Activated CD4-positive, CD25-positive, alpha-beta regulatory T cell treated with anti-CD3 and anti-CD28 coated beads, Interleukin-2, amount 50 U/mL, for 24 hours (primary cell): ENCODE measurements around the gene CELF1.

Experiments used
- ATAC-seq, 2 donors: fragments of 150-1000 bp; cut with Tn5 transposase; one replicate each; pipeline ENCODE4 v1.10.0; 2021; ENCODE audit warnings: mild to moderate bottlenecking in 1 of 2, moderate library complexity in 1 of 2

CELF1 gene

DNA sequence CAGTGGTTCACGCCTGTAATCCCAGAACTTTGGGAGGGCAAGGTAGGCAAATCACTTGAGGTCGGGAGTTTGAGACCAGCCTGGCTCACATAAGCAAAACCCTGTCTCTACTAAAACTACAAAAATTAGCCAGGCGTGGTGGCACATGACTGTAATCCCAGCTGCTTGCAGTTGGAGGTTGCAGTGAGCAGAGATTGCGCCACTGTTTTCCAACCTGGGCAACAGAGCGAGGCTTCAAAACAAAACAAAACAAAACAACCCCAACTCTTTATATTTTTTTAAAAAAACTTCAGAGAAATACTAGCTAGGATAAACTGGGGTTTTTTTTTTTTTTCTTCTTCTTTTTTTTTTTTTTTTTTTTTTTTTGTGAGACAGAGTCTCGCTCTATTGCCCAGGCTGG, 72.2 kb downstream of the CELF1 start:
- ATAC-seq = no peak

DNA sequence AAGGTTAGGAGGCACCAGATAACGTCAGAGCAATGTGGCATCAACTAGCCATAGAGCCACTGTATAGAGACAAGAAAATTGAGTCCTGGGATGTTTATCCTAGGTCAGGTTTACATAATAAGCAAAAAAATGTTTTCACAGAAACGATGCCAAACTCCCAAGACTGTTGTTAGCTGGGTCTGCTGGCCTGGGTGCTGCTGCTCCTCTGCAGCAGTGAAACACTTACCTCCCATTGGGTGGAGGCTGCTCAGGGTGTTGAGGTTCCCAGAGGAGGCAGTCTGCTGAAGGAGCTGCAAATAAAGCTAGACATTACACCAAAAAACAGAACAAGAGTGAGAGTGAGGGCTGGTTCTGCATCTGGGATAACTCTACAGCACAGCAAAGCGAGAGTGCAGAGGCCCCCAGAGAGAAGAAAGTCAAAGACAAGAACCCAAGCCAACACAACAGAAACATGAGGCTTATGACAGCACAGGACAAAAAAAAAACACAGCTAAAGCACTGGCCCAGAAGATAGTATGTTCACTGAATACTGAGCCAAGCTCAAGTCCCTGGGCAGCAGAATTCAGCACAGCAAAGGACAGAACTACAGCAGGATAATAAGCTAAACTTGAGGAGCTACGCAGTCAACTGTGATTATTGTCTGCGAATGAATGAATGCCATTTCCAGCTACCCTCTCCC, 74.1 kb downstream of the CELF1 start:
- ATAC-seq = no peak

DNA sequence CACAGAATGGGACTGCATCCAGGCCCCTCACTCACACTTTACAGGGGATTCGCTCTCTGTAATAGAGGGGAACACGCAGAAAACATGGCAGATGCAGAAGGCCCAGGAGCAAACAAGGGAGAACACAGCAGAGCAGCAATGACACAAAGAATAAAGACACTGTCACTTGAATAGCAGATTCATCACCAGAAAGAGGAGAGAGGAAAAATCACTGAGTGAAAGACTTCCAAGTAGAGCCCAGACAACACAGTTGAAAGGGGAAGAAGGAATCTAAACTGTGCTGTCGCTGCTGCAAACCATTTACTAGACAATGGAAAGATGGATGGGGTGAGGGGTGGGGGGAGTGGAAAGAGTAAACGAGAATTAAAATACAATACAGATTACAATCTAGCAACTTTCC, 75.2 kb downstream of the CELF1 start:
- ATAC-seq = no peak

DNA sequence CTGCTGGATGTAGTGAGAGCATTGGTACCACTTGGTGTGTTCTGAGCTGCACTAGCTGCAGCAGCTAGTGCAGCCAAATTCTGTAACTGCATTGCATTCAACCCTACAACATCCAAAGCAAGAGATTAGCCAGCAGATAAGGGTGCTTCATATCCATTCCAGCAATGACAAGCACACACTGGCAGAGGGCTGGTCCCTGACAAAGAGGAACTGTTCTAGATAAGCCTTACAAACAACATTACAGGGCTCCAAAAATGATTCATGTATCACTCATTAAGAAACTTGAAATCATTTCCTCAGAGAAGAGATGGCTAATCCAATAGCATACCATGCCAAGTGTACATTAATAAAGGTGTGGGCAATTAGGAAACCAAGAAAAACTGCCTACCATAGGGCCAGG, 75.6 kb downstream of the CELF1 start:
- peak; percentile 81 to 87 for ATAC-seq

DNA sequence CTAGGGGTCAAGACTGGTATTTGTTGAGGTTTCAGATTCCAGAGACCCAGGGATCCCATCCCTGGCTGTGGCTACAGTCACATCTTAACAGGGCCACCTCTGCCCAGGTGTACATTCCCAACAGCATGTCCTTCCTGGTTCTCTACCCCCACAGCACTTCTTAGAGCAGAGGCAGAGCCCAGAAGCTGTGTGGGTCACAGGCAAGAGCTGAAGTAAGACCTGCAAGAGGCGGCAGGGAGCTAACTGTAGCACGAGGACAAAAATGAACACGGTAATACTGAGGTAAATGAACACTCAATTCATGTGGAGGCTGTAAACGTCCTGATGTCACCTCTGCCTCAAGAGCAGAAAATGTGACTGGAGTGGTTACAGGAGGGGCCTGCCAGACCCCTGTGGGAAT, 82.3 kb downstream of the CELF1 start:
- ATAC-seq = no peak

DNA sequence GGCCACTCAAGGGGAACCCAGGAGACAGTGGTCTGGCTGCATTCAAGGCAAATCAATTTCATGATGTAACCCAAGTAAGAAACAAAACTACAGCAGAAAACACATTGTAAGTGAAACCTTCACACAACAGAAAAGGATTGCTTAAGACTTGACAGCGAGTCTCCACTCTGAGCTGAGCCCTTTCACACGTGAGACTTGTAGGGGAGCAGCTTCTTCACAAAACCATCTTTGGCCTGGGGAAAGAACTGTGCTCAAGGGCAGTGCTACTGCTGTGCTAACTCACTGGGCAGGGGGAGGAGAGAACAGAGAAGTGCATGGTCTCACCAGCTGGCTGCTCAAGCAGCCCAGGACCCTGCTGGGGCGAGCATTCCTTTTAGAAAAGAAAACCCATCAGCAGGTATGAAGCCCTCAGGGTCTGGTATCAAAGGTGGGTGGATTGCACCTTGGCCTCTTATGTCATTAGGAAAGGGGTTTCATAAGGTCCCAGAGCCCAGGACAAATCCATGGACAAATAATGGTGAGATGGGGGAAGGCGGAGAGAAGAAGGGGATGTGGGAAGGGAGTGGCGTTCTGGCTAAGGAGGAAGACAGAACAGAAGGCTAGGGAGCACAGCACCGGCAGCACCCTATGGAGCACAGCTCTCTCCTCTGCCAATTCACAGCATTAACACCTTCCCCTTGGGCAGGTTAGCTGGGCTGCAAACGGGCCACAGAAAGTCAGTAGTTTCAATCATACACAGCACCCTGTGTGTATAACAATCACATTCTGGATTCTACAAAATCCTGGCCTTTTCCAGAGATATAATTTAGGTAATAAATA, 83.4 kb downstream of the CELF1 start:
- no peak for ATAC-seq

DNA sequence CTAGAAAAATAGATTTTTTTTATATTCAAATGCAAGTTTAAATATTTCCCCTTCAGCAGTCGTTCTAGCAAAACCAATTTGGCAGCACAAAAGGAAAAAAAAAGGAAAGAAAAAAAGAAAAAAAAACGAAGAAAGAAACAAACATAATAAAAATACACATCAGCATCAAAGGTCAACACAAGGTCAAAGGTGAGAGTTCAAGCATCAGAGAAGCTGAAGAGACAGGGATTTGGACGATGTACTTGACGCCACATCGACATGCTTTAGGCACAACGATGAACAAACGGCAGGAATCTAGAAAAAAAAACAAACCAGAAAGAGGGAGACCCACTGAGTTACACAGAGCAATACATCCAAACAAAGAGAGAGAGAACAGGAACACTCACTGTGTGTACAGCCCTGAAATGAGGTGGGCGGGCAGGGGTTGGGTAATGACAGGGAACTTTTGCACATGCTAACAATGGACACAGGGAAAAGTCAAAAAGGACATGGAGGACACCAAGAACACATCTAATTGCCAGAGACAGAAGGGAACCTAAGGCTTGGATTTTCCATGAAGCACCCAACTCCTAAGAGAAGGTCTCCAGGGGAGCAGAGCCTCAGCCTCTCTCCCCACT, 84.2 kb downstream of the CELF1 start:
- ATAC-seq = no peak

DNA sequence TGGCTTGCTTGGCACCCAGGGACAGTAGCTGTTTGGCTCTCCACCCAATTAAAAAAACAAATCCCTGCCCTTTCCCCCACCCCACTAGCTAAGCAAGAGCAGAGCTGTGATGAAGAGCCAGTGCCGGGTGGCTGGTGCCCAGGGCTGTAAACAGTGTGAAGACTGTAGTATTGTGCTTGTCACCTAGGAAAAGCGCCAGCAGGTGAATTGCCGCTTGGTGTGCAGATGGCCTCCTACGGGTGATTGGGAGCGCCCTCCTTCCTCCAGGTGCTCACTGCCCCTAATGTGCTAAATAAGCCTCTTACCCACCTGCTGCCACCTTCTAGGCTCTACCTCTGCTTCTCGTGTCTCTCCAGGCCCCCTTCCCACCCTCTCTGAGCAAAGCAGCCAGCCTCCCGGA, 85.6 kb downstream of the CELF1 start:
- ATAC-seq = no peak

DNA sequence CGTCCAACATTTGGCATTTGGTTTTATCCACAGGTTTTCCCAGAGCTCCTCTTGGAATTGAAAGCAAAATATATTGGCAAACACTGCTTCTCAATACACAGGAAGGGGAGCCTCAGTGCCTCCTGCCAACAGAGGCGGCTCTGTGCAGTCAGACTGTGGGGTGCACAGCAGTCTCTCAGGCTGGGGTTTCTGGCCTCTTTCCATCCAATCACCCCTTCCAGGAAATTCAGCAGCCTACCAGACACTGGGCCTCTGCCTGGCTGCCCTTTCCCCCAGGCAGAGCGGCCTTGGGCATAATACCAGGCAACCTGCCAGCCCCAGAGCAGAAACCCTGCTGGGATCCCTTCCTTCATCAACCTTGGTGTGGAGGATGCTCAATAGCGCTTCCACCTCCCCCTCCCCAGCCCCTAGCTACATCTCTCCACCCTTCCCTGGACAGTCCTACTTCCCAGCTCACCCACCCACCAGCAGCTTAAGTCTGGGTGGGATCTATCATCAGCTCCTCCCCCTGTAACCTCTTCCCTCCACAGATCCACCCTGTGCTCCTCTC, 86.2 kb downstream of the CELF1 start:
- peak in 1 of 2 donors; percentile 10 for ATAC-seq

DNA sequence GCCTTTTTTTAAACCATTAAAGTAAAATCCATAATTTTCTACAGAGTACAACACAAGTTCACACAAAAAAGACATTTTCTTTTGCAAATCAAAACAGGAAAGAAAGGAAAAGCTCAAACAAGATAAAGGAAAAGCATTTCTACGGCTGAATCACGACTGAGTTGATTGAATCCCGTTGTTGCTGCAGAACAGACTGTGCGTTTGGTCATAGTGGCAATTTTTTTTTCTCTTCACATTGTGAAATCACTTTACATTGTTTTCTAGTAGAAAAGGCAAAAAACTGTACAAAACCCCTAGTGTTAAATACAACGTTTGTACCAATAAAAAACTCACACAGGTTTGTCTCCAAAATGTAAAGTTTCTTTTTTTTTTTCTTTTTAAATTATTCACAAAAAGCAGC, 86.7 kb downstream of the CELF1 start:
- ATAC-seq = no peak

DNA sequence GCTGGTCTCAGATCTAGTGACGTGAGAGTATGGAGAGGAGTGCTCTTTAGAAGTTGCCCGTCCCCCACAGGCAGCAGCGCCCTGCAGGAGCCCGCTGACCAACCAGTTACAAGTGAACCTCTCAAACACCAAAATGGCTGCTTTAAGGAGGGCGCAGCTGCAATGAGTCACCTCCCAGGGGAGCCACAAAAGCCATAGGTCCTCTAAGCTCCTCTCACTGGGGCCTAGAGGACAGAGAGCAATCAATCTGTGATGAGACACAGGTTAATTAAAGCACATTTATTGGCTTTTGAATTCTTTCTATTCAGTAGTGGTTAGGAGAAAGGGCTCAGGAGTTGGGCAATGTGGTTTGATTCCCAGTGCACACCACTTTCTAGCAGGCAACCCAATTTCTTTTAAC, 88.4 kb downstream of the CELF1 start:
- peak; percentile 32 to 38 for ATAC-seq

DNA sequence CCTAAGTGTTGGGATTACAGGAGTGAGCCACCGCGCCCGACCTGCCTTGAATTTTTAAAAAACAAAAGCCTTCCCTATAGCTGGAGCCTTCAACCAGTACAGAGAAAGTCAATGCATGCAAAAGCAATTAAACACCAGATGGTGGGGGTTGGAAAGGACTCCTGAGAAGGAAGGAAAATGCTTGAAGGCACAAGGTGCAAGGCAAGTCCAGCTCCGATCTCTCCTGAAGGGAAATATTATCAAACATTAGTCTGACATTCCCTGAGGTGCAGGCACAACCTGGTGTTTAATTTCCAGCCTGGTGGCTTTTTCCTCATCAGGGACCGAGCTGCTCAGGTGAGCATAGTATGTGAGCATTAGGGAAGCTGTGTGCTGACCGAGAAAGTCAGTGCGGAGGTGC, 91.1 kb downstream of the CELF1 start:
- no peak for ATAC-seq

DNA sequence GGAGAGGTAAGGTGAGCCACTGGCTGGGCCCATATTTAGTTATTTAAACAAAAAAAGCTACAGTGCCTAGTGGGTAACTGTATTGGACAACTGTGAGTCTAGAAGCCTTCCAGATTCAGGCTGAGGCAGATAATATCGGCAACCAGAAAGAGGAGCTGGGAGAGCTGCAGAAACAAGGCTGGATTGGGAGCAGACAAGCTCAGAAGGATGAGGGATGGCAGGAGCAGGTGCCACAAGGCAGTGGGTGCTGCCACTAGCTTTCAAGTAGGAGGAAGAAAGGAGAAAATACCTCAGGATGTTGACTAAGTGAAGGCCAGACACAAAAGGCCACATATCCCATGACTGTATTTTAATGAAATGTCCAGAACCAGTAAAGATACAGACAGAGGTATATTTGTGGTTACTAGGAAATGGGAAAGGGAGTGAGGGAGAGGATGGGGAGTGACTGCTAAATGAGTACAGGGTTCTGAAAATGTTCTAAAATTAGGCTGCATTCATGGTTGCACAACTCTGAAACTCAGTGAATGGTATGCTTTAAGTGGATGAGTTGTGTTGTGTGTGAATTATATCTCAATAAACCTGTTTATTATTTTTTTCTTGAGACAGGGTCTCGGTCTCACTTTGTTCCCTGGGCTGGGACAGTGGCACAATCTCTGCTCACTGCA, 92.2 kb downstream of the CELF1 start:
- ATAC-seq = no peak

DNA sequence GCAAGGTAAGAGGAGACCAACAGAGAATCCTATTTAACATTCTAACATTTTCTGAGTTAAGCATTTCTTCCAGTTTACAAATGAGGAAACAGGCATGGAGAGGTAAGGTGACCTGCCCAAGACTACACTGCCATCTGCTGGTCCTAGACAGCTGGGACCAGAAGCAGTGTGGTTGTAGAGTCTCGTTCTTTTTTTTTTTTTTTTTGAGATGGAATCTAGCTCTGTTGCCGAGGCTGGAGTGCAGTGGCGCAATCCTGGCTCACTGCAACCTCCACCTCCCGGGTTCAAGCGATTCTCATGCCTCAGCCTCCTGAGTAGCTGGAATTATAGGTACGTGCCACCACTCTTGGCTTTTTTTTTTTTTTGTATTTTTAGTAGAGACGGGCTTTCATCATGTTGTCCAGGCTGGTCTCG, 98.7 kb downstream of the CELF1 start:
- peak; percentile 83 to 91 for ATAC-seq

DNA sequence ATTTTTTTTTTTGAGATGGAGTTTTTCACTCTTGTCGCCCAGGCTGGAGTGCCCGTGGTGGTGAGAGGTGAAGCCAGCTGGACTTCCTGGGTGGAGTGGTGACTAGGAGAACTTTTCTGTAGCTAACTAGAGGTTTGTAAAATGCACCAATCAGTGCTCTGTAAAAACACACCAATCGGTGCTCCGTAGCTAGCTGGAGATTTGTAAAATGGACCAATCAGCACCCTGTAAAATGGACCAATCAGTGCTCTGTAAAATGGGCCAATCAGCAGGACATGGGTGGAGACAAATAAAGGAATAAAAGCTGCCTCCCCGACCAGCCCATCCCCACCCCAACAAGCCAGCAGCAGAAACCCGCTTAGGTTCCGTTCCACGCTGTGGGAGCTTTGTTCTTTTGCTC, 99.6 kb downstream of the CELF1 start:
- ATAC-seq = no peak

DNA sequence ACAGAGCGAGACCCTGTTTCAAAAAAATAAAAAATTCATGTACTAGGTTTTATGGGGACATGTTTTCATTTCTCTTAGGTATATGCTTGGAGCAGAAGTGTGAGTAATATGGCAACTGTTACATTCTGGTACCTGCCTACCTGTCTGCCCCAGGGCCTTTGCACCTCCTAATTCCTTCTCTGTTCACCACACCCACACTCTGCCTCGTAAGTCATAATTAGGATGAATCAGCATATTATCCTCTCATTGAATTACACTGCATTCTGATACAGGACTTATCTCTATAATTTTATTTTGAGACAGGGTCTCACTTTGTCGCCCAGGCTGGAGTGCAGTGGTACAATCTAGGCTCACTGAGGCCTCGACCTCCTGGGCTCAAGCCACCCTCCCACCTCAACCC, 100.9 kb downstream of the CELF1 start:
- ATAC-seq = no peak

DNA sequence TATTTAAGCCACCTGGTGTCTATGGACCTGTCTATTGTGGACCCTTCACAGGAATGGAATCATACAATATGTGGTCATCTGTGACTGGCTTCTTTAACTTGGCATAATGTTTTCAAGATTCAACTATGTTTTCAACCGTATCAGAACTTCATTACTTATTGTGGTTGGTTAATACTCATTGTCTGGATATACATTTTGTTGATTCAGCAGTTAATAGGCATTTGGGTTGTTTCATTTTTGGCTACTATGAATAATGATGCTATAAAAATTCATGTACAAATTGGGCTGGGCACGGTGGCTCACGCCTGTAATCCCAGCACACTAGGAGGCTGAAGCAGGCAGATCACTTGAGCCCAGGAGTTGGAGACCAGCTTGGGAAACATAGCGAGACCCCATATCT, 101.5 kb downstream of the CELF1 start:
- no peak for ATAC-seq

DNA sequence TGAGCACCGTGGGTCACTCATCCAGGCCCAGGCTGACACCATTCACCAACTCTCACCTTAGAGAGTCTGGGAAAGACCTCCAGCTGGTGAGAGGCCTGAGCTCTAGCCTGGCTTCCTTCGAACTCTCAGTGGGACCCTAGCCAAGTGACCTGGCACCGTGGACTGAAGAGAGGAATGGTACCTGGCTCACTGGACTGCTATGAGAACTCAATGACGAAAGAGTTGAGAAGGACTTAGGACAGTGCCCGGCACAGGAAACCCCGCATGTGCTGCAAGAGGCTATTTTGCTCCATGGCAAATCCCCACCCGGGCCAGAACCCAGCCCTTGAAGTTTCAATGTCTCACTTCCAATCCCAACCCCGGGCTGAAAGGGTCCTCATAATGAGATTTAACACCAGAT, 103.4 kb downstream of the CELF1 start:
- no peak for ATAC-seq

DNA sequence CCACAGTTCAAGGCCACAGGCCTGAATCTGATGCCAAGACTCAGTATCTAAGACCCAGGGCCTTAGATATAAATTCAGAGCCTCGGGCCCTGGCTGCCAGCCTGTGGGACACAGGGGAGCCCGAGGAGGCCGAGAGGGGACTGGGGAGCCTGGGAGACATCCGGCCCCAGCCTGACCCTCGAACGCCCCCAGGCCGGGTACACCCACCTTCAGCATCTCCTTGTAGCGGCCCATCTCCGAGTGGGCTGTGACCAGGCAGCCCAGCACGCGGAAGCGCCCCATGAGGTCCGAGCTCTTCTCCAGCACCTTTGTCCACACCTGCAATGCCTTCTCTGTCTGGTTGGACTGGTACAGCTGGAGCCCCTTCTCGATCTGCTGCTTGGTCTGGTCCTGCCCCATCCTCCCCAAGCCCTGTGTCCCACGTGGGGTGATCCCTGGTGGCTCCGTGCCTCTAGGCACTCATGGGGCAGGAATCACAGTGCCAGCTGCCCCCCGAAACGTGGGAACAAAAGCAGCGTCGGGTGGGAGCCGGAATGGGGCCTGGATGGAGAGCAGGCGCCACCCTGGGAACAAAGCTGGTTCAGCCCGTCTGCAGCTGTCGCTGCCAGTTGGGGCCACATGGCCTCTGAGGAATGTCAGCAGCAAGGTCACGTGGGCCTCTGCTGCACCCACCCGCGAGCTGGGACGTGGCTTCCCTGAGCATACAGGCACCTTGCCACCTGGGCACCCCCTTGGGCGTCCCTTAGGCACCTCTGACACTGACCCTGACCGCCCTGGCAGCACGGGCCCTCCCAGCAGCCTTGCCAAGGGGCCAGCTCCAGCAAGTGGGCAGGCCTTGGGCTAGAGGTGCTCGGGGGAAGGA, 104.1 kb downstream of the CELF1 start, which contains the start of gene RAPSN:
TSS of gene RAPSN (minus strand) at position 571 of the 862 bp plus-strand sequence. CDS start at position 399, 172 bp downstream.
- ATAC-seq = no peak

DNA sequence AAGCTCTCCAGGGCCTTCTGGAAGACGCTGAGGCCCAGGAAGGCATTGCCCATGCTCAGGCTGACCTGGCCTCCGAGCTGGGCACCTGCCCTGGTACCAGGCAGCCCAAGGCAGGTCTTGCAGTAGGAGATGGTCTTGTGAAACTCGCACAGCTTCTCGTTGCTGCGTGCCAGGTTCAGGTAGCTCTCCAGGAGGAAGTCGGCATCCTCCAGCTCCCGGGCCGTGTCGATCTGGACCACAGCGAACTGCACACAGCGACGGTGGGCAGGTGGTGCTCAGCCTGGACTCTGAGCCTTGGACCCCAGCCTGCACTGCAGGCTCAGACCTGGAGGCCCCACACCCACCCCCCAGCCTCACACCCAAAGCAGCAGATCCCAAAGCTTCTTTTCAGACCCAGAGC, 105.0 kb downstream of the CELF1 start:
- ATAC-seq = no peak

DNA sequence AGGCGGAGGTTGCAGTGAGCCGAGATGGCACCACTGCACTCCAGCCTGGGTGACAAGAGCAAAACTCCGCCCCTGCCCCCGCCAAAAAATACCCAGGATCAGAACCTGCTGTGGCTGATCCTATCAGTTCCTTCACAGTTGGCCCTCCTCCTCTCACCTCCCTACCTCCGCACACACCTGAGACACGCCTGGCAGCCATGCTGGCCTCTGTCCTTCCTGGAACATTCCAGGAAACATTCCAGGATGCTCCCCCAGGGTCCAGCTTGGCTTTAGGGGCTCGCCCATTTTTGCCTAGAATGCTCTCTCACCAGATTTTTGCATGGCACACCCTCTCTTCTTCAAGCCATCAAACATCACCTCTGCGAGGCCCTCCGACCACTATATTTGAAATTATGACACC, 106.1 kb downstream of the CELF1 start:
- no peak for ATAC-seq

DNA sequence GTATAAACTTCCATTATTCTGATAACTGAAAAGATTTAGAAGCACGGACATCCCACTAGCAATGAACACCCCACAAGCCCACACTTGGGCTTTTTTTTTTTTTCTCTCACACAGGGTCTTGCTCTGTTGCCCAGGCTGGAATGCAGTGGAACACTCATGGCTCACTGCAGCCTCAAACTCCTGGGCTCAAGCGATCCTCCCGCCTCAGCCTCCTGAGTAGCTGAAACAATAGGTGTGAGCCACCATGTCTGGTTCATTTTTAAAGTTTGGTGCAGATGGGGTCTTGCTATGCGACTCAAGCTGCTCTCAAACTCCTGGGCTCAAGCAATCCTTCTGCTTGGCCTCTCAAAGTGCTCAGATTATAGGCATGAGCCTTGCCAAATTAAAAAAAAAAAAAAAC, 107.1 kb downstream of the CELF1 start:
- no peak for ATAC-seq
